RWPE2 (cell line): Measurements from ENCODE around the gene ACVR2A.

Experiments
- ATAC-seq: fragments of 200-7000 bp; cut with Tn5 transposase; 3 replicates; pipeline ENCODE4 v1.9.1; 2021; ENCODE audit warnings: low read depth
- DNase-seq: peaks from one replicate; pipeline ENCODE4 v3.0.0-alpha.2; 2020; ENCODE audit warnings: low spot score
- H3K27ac ChIP-seq: fragments of 450-650 bp; 2 replicates; pipeline ENCODE4 v1.5.1; 2017; ENCODE audit warnings: mild to moderate bottlenecking; ENCODE audit not compliant: poor library complexity, severe bottlenecking
- H3K27me3 ChIP-seq: fragments of 250-450 bp; sonication (Bioruptor Pico); 2 replicates; pipeline ENCODE4 v1.5.1; 2021; ENCODE audit warnings: mild to moderate bottlenecking, moderate library complexity; ENCODE audit not compliant: insufficient read depth, poor library complexity, severe bottlenecking
- H3K36me3 ChIP-seq: fragments of 250-450 bp; sonication (Bioruptor Pico); 2 replicates; pipeline ENCODE4 v1.5.1; 2020; ENCODE audit warnings: low read depth, mild to moderate bottlenecking, moderate library complexity
- H3K4me1 ChIP-seq: fragments of 250-450 bp; sonication (Bioruptor Pico); 2 replicates; pipeline ENCODE4 v1.5.1; 2021; ENCODE audit warnings: mild to moderate bottlenecking, moderate library complexity; ENCODE audit not compliant: insufficient read depth, poor library complexity, severe bottlenecking
- H3K4me3 ChIP-seq: fragments of 250-450 bp; sonication (Bioruptor Pico); 2 replicates; pipeline ENCODE4 v1.5.1; 2021; ENCODE audit warnings: mild to moderate bottlenecking, moderate library complexity; ENCODE audit not compliant: severe bottlenecking
- H3K9me3 ChIP-seq: fragments of 250-450 bp; sonication (Bioruptor Pico); 2 replicates; pipeline ENCODE4 v1.5.1; 2021; ENCODE audit warnings: mild to moderate bottlenecking, moderate library complexity; ENCODE audit not compliant: severe bottlenecking
- TF ChIP-seq, protein P1 (sequence below): fragments of 450-650 bp; IDR thresholded peaks from one replicate; pipeline ENCODE4 v1.5.1; 2017; ENCODE audit warnings: mild to moderate bottlenecking, moderate library complexity; ENCODE audit not compliant: poor library complexity, severe bottlenecking

The ACVR2A gene

GRCh38 chr2:147937744-147938349 is 93.0 kb downstream of the ACVR2A start:
- Histone ChIP-seq H3K9me3 (no peaks in the 10 kb centered on the region), H3K4me3 (no peak overlapping the region), H3K4me1 (no peaks in the 10 kb centered on the region), H3K27ac (no peak overlapping the region), H3K27me3 (no peaks in the 10 kb centered on the region), H3K36me3 (peaks cover 48% of the 10 kb centered on the region)
- ATAC-seq (no peak), DNase-seq (no peak)
- TF ChIP-seq, protein P1, sequence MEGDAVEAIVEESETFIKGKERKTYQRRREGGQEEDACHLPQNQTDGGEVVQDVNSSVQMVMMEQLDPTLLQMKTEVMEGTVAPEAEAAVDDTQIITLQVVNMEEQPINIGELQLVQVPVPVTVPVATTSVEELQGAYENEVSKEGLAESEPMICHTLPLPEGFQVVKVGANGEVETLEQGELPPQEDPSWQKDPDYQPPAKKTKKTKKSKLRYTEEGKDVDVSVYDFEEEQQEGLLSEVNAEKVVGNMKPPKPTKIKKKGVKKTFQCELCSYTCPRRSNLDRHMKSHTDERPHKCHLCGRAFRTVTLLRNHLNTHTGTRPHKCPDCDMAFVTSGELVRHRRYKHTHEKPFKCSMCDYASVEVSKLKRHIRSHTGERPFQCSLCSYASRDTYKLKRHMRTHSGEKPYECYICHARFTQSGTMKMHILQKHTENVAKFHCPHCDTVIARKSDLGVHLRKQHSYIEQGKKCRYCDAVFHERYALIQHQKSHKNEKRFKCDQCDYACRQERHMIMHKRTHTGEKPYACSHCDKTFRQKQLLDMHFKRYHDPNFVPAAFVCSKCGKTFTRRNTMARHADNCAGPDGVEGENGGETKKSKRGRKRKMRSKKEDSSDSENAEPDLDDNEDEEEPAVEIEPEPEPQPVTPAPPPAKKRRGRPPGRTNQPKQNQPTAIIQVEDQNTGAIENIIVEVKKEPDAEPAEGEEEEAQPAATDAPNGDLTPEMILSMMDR, result peak; percentile 95

DNA sequence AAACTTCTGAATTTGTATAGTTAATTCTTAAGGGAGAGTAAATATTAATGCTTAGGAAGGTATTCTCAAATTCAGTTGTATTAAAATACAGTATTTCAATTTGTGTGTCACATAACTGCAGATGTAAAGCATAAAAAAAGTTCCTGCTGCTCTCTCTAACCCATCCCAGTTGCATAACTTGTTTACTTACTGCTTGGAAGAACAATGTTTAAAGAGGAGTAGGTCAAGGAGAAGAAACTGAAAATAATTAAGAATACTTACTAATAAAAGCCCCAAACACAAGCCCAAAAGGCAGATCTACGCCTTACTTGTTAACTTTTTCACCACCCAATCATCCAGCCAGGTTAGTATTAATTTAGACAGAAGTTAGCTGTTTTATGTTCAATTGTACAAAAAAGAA is 94.5 kb downstream of the ACVR2A start:
- Histone ChIP-seq H3K4me1 (no peaks in the 10 kb centered on the region), H3K36me3 (peaks cover 47% of the 10 kb centered on the region), H3K9me3 (no peaks in the 10 kb centered on the region), H3K4me3 (no peak overlapping the region), H3K27me3 (no peaks in the 10 kb centered on the region), H3K27ac (no peak overlapping the region)
- TF ChIP-seq, protein P1, result no peak
- ATAC-seq (no peak), DNase-seq (no peak)

DNA sequence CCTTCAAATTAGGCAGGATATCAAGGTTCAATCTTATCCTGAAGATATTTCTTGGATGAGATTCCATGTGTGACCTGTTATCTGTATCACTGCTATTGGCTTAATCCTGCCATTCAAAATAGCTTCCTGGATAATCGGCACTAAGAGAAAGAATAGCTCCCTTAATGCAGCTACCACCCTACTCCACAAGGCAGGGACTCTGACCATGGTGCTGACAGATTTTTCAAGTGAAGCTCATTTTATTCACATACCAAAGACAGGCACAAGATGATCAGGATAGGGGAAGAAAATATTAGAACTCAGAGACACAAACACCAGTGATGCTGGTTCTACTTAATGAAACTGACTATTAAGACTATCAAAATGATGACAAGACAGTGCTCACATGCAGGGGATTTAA is 100.8 kb downstream of the ACVR2A start:
- no peaks in the 10 kb centered on the region for H3K9me3 ChIP-seq
- no peak for ATAC-seq
- H3K27me3 ChIP-seq, result no peaks in the 10 kb centered on the region
- H3K36me3 ChIP-seq, result peaks cover 18% of the 10 kb centered on the region
- no peak for DNase-seq
- H3K27ac ChIP-seq, result no peak overlapping the region
- no peak overlapping the region for H3K4me3 ChIP-seq
- TF ChIP-seq, protein P1, result no peak
- no peaks in the 10 kb centered on the region for H3K4me1 ChIP-seq

DNA sequence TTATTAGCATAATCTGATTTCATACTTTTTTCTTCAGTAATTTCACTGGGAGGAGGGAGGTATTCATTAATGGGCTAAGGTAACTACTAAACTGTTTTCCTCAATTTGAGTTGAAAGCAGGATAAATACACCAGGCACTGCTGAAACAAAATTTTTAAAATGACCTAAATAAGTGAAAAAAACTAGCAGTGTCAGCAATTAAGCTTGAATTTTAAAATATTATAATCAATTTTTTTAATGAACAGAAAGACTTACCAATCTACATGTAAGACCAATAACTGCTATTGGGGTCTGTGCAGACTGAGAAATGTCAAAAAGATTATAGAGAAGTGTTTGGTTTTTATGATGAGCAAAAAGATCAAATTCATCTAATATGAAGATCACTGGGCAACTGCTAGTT is 107.3 kb downstream of the ACVR2A start:
- DNase-seq (no peak), ATAC-seq (no peak)
- no peaks in the 10 kb centered on the region for H3K9me3 ChIP-seq

DNA sequence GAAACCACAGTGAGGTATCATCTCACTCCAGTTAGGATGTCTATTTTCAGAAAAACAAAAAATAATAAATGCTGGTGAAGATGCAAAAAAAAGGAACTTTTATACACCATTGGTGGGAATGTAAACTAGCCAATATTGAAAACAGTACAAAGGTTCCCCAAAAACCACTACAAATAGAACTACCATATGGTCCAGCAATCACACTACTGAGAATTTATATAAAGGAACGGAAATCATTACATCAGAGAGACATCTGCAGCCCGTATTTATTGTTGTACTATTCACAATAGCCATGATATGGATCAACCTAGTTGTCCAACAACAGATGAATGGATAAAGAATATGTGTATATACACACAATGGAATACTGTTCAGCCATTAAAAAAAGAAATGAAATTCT is 123.7 kb downstream of the ACVR2A start:
- DNase-seq (no peak), ATAC-seq (no peak)
- H3K4me3 ChIP-seq, result no peak overlapping the region
- H3K27ac ChIP-seq, result no peak overlapping the region
- no peaks in the 10 kb centered on the region for H3K27me3 ChIP-seq
- peaks cover 54% of the 10 kb centered on the region for H3K36me3 ChIP-seq
- H3K9me3 ChIP-seq, result no peaks in the 10 kb centered on the region
- H3K4me1 ChIP-seq, result no peaks in the 10 kb centered on the region
- TF ChIP-seq, protein P1, result no peak

More for the DNA sequence above, 107.3 kb downstream of the ACVR2A start:
- H3K27me3 ChIP-seq, result no peaks in the 10 kb centered on the region
- no peaks in the 10 kb centered on the region for H3K4me1 ChIP-seq
- peaks cover 21% of the 10 kb centered on the region for H3K36me3 ChIP-seq
- H3K27ac ChIP-seq, result no peak overlapping the region
- H3K4me3 ChIP-seq, result no peak overlapping the region
- TF ChIP-seq, protein P1, result no peak
